Measurements from ENCODE around the gene TNFRSF9.
A peak's percentile ranks its signal among the peaks of the same experiment; 100 is the strongest.
"Not testable (repeated sequence)": the region's sequence is repeated elsewhere in the genome, so short reads cannot be mapped to it uniquely, and the experiment has no call there.

Gene TNFRSF9

GRCh38 chr1:7960165-7960564 is 19.5 kb upstream of the TNFRSF9 start:
- DNase-seq = no peak

- DNase-seq = no peak
Observed at GRCh38 chr1:7956218-7957032, 15.8 kb upstream of the TNFRSF9 start.

GRCh38 chr1:7954683-7955082 is 14.0 kb upstream of the TNFRSF9 start:
- DNase-seq = no peak

GRCh38 chr1:7953850-7954609 is 13.4 kb upstream of the TNFRSF9 start:
- peak; percentile 79 for DNase-seq

- not testable (repeated sequence) for DNase-seq
Observed at GRCh38 chr1:7952791-7953190, 12.2 kb upstream of the TNFRSF9 start.

- peak; percentile 89 for DNase-seq
Observed at GRCh38 chr1:7948960-7949359, 8.3 kb upstream of the TNFRSF9 start.

GRCh38 chr1:7943251-7943650 is 2.6 kb upstream of the TNFRSF9 start:
- DNase-seq = no peak

- peak; percentile 42 for DNase-seq
Observed at GRCh38 chr1:7942214-7942921, 1.7 kb upstream of the TNFRSF9 start.

- no peak for DNase-seq
Observed at GRCh38 chr1:7941437-7941793, 776 bp upstream of the TNFRSF9 start.

- no peak for DNase-seq
Observed at GRCh38 chr1:7940034-7940433, 605 bp downstream of the TNFRSF9 start.

GRCh38 chr1:7938070-7938469 is 2.6 kb downstream of the TNFRSF9 start:
- DNase-seq = no peak

GRCh38 chr1:7932524-7933138 is 8.0 kb downstream of the TNFRSF9 start:
- DNase-seq = no peak

- DNase-seq = no peak
Observed at GRCh38 chr1:7931446-7931812, 9.2 kb downstream of the TNFRSF9 start.

GRCh38 chr1:7930645-7931445 is 9.8 kb downstream of the TNFRSF9 start:
- peak; percentile 55 for DNase-seq

- peak; percentile 53 for DNase-seq
Observed at GRCh38 chr1:7929637-7930036, 11.0 kb downstream of the TNFRSF9 start.

- no peak for DNase-seq
Observed at GRCh38 chr1:7928247-7928646, 12.4 kb downstream of the TNFRSF9 start.

- DNase-seq = not testable (repeated sequence)
Observed at GRCh38 chr1:7927061-7927460, 13.6 kb downstream of the TNFRSF9 start.

- DNase-seq = no peak
Observed at GRCh38 chr1:7922301-7922700, 18.3 kb downstream of the TNFRSF9 start.

GRCh38 chr1:7921796-7922195 is 18.8 kb downstream of the TNFRSF9 start:
- no peak for DNase-seq

- no peak for DNase-seq
Observed at GRCh38 chr1:7919880-7920279, 20.8 kb downstream of the TNFRSF9 start.

- DNase-seq = not testable (repeated sequence)
Observed at GRCh38 chr1:7917971-7918370, 22.7 kb downstream of the TNFRSF9 start.

GRCh38 chr1:7916501-7916830 is 24.2 kb downstream of the TNFRSF9 start:
- DNase-seq = no peak
